Liver (tissue), 9 donors: Measurements from ENCODE around the gene TMEM115. TPM values are rescaled to one million over a fixed set of nuclear protein-coding genes. Genes with fewer than 3 reads are reported as not detected.

ENCODE experiments used
- DNase-seq: peaks from one replicate; pipeline ENCODE4 v3.0.0-alpha.2; 2017; ENCODE audit warnings: low spot score
- H3K27ac ChIP-seq, 2 donors: one replicate each; pipeline ENCODE4 v1.7.0; 2013; ENCODE audit warnings: inconsistent platforms in 2 of 2, low read length in 2 of 2, control low read depth in 1 of 2, low read depth in 1 of 2, mild to moderate bottlenecking in 1 of 2
- H3K27me3 ChIP-seq, 4 donors: one replicate each; pipeline versions ENCODE4 v1.6.1 to v1.7.0; 2013; ENCODE audit warnings: low read length in 3 of 4, inconsistent platforms in 1 of 4, mild to moderate bottlenecking in 1 of 4, moderate library complexity in 1 of 4; ENCODE audit not compliant: control insufficient read depth in 4 of 4, insufficient read depth in 4 of 4
- H3K36me3 ChIP-seq, 4 donors: one replicate each; pipeline versions ENCODE4 v1.6.1 to v1.7.0; 2013; ENCODE audit warnings: low read length in 3 of 4, mild to moderate bottlenecking in 3 of 4, low read depth in 1 of 4, moderate library complexity in 1 of 4; ENCODE audit not compliant: control insufficient read depth in 4 of 4, insufficient read depth in 3 of 4
- H3K4me1 ChIP-seq, 4 donors: one replicate each; pipeline versions ENCODE4 v1.6.1 to v1.7.0; 2013; ENCODE audit warnings: low read length in 3 of 4, mild to moderate bottlenecking in 3 of 4, moderate library complexity in 1 of 4; ENCODE audit not compliant: control insufficient read depth in 4 of 4, insufficient read depth in 4 of 4
- H3K4me3 ChIP-seq, 3 donors: one replicate each; pipeline versions ENCODE4 v1.6.1 to v1.7.0; 2013; ENCODE audit warnings: low read length in 3 of 3, control low read depth in 1 of 3, low read depth in 1 of 3, mild to moderate bottlenecking in 1 of 3
- H3K9ac ChIP-seq, 2 donors: one replicate each; pipeline ENCODE4 v1.7.0; 2013; ENCODE audit warnings: low read length in 2 of 2, mild to moderate bottlenecking in 2 of 2, moderate library complexity in 2 of 2, control low read depth in 1 of 2, low read depth in 1 of 2
- H3K9me3 ChIP-seq, 4 donors: one replicate each; pipeline versions ENCODE4 v1.6.1 to v1.7.0; 2013; ENCODE audit warnings: low read length in 3 of 4; ENCODE audit not compliant: control insufficient read depth in 4 of 4
- ATF3 ChIP-seq: IDR thresholded peaks from 2 replicates; pipeline ENCODE4 v1.6.1; 2016; ENCODE audit warnings: antibody characterized with exemption
- CTCF ChIP-seq: fragments of 150-350 bp; IDR thresholded peaks from 2 replicates; pipeline ENCODE4 v1.5.1; 2017; ENCODE audit warnings: improper control_type of control experiment, low read depth, low read length; ENCODE audit not compliant: missing input control
- FOXA1 ChIP-seq: IDR thresholded peaks from 2 replicates; pipeline ENCODE4 v1.6.1; 2016; ENCODE audit warnings: antibody characterized with exemption
- FOXA2 ChIP-seq: IDR thresholded peaks from 2 replicates; pipeline ENCODE4 v1.6.1; 2016; ENCODE audit warnings: antibody characterized with exemption
- HNF4A ChIP-seq, 2 donors: conservative IDR thresholded peaks; 2 replicates each; pipeline ENCODE4 v1.6.1; 2016; ENCODE audit warnings: antibody characterized with exemption in 2 of 2, mild to moderate bottlenecking in 2 of 2
- JUND ChIP-seq, 2 donors: IDR thresholded peaks; 2 replicates each; pipeline ENCODE4 v1.6.1; 2016; ENCODE audit warnings: antibody characterized with exemption in 2 of 2
- MAX ChIP-seq: IDR thresholded peaks from 2 replicates; pipeline ENCODE4 v1.6.1; 2016; ENCODE audit warnings: antibody characterized with exemption
- NR2F2 ChIP-seq: IDR thresholded peaks from 2 replicates; pipeline ENCODE4 v1.6.1; 2016; ENCODE audit warnings: antibody characterized with exemption
- RAD21 ChIP-seq, 2 donors: IDR thresholded peaks; 2 replicates each; pipeline ENCODE4 v1.6.1; 2016; ENCODE audit warnings: antibody characterized with exemption in 2 of 2, mild to moderate bottlenecking in 2 of 2
- RXRA ChIP-seq, 2 donors: IDR thresholded peaks; 2 replicates each; pipeline ENCODE4 v1.6.1; 2017 to 2018; ENCODE audit warnings: antibody characterized with exemption in 2 of 2, mild to moderate bottlenecking in 1 of 2
- SP1 ChIP-seq: IDR thresholded peaks from 2 replicates; pipeline ENCODE4 v1.6.1; 2018; ENCODE audit warnings: antibody characterized with exemption, mild to moderate bottlenecking
- YY1 ChIP-seq: IDR thresholded peaks from 2 replicates; pipeline ENCODE4 v1.6.1; 2016; ENCODE audit warnings: antibody characterized with exemption, mild to moderate bottlenecking
- WGBS: extraction: QIAGEN DNeasy Blood & Tissue Kit; methylation state at CpG from one replicate; pipeline ENCODE4 v1.1.7; 2013; 5-methylcytosine and 5-hydroxymethylcytosine counted together
- polyA plus RNA-seq, 2 donors: library from polyadenylated mRNA; stranded (reverse) in 1 of 2; unstranded in 1 of 2; fragments of 200-250 nt in 1 of 2; fragments of >200 nt in 1 of 2; fragmentation: Nextera tagmentation in 1 of 2; extraction: Ambion mirVana in 1 of 2; gene quantifications; one replicate each; pipeline versions ENCODE4 v1.2.1 to v1.2.3, GENCODE V29; 2013 to 2015
- total RNA-seq, 2 donors: library from RNA; depleted of rRNA; stranded (reverse); fragments of >200 nt; gene quantifications; one replicate each; pipeline ENCODE4 v1.2.3, GENCODE V29; 2014
- TF ChIP-seq, protein P1 (sequence below): IDR thresholded peaks from 2 replicates; pipeline ENCODE4 v1.6.1; 2016; ENCODE audit warnings: antibody characterized with exemption, mild to moderate bottlenecking
- TF ChIP-seq, protein P2 (sequence below): IDR thresholded peaks from 2 replicates; pipeline ENCODE4 v1.6.1; 2016; ENCODE audit warnings: antibody characterized with exemption
- donor health status: healthy.
- donor health status: healthy.
- donor health status: healthy.
- donor health status: healthy.
- donor health status: healthy.

TMEM115 gene
- total and polyA plus RNA-seq, 4 donors, result 18.6 to 23.0 (median 19.8) TPM

DNA sequence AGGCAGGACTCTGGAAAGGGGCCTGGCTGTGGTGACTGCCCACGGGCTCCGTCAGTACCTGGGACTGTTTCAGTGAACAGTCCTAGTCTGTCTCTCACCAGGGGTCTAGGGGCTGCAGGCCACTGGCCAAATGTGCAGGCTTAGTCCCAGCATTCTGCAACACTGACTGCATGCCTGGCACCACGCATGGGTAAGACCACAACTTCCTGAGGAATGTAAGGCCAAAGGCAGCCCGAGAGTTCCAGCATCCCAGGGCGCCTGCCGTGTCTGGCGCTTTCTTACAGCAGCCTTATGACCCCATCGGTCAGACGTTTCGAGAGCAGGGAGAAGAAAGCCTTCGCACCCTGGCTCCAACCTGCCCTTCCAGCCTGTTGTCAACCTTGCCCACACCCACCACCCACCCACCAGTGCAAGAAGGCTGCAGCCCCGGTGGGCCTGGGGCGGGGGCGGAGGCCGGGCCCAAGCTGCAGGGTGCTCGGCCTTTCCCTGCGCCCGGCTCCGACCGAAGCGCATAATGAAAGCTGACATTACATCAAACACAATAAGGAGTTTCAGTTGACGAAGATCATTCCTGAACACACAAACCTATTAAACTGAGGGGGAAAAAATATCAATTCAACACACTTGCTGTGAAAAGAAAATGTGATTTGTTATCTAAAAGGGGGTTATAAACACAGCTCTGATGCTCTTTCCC, 29.5 kb upstream of the TMEM115 start:
- 88% methylated on average over 22 of the region's 22 CpGs for WGBS
- Histone ChIP-seq H3K9me3 (no peaks in the 10 kb centered on the region), H3K4me3 (no peak overlapping the region), H3K36me3 (no peaks in the 10 kb centered on the region), H3K27me3 (no peaks in the 10 kb centered on the region), H3K4me1 (peaks cover 0 to 7% (median 2%) of the 10 kb centered on the region in 4 donors), H3K27ac (no peak overlapping the region), H3K9ac (no peak overlapping the region)
- no peak for DNase-seq
- no peak for TF ChIP-seq NR2F2
- TF ChIP-seq RAD21 (IDR thresholded peaks at IDR 0.05), result no peak
- TF ChIP-seq ATF3, result no peak
- TF ChIP-seq FOXA1, result no peak
- no peak for TF ChIP-seq YY1
- no peak for TF ChIP-seq HNF4A (conservative IDR thresholded peaks at IDR 0.05)
- TF ChIP-seq RXRA (IDR thresholded peaks at IDR 0.05), result no peak
- no peak for TF ChIP-seq MAX
- no peak for TF ChIP-seq SP1
- no peak for TF ChIP-seq FOXA2

- Histone ChIP-seq H3K4me1 (peaks cover 0 to 7% (median 2%) of the 10 kb centered on the region in 4 donors), H3K4me3 (no peak overlapping the region), H3K36me3 (no peaks in the 10 kb centered on the region), H3K9ac (no peak overlapping the region), H3K9me3 (no peaks in the 10 kb centered on the region), H3K27me3 (no peaks in the 10 kb centered on the region), H3K27ac (no peak overlapping the region)
- WGBS, result 85% methylated on average over 25 of the region's 25 CpGs
- DNase-seq, result no peak
- TF ChIP-seq JUND (IDR thresholded peaks at IDR 0.05), result no peak
- TF ChIP-seq MAX, result no peak
- no peak for TF ChIP-seq YY1
- TF ChIP-seq, protein P1, sequence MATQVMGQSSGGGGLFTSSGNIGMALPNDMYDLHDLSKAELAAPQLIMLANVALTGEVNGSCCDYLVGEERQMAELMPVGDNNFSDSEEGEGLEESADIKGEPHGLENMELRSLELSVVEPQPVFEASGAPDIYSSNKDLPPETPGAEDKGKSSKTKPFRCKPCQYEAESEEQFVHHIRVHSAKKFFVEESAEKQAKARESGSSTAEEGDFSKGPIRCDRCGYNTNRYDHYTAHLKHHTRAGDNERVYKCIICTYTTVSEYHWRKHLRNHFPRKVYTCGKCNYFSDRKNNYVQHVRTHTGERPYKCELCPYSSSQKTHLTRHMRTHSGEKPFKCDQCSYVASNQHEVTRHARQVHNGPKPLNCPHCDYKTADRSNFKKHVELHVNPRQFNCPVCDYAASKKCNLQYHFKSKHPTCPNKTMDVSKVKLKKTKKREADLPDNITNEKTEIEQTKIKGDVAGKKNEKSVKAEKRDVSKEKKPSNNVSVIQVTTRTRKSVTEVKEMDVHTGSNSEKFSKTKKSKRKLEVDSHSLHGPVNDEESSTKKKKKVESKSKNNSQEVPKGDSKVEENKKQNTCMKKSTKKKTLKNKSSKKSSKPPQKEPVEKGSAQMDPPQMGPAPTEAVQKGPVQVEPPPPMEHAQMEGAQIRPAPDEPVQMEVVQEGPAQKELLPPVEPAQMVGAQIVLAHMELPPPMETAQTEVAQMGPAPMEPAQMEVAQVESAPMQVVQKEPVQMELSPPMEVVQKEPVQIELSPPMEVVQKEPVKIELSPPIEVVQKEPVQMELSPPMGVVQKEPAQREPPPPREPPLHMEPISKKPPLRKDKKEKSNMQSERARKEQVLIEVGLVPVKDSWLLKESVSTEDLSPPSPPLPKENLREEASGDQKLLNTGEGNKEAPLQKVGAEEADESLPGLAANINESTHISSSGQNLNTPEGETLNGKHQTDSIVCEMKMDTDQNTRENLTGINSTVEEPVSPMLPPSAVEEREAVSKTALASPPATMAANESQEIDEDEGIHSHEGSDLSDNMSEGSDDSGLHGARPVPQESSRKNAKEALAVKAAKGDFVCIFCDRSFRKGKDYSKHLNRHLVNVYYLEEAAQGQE, result no peak
- TF ChIP-seq FOXA2, result no peak
- TF ChIP-seq CTCF, result no peak
- TF ChIP-seq, protein P2, sequence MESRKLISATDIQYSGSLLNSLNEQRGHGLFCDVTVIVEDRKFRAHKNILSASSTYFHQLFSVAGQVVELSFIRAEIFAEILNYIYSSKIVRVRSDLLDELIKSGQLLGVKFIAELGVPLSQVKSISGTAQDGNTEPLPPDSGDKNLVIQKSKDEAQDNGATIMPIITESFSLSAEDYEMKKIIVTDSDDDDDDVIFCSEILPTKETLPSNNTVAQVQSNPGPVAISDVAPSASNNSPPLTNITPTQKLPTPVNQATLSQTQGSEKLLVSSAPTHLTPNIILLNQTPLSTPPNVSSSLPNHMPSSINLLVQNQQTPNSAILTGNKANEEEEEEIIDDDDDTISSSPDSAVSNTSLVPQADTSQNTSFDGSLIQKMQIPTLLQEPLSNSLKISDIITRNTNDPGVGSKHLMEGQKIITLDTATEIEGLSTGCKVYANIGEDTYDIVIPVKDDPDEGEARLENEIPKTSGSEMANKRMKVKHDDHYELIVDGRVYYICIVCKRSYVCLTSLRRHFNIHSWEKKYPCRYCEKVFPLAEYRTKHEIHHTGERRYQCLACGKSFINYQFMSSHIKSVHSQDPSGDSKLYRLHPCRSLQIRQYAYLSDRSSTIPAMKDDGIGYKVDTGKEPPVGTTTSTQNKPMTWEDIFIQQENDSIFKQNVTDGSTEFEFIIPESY, result no peak
- no peak for TF ChIP-seq ATF3
- TF ChIP-seq SP1, result no peak
Observed at GRCh38 chr3:50388016-50388719, 28.8 kb upstream of the TMEM115 start.
